Measurements from ENCODE around the gene IL17RC. TPM values are rescaled to one million over a fixed set of nuclear protein-coding genes. Genes with fewer than 3 reads are reported as not detected.
A peak's percentile ranks its signal among the peaks of the same experiment; 100 is the strongest.

Gene IL17RC
- total and polyA plus RNA-seq, 2 of the 8 experiments (the other 6 are each of a cell fraction or from before 2014, with no cell fraction given), result 11.8 to 13.0 TPM

DNA sequence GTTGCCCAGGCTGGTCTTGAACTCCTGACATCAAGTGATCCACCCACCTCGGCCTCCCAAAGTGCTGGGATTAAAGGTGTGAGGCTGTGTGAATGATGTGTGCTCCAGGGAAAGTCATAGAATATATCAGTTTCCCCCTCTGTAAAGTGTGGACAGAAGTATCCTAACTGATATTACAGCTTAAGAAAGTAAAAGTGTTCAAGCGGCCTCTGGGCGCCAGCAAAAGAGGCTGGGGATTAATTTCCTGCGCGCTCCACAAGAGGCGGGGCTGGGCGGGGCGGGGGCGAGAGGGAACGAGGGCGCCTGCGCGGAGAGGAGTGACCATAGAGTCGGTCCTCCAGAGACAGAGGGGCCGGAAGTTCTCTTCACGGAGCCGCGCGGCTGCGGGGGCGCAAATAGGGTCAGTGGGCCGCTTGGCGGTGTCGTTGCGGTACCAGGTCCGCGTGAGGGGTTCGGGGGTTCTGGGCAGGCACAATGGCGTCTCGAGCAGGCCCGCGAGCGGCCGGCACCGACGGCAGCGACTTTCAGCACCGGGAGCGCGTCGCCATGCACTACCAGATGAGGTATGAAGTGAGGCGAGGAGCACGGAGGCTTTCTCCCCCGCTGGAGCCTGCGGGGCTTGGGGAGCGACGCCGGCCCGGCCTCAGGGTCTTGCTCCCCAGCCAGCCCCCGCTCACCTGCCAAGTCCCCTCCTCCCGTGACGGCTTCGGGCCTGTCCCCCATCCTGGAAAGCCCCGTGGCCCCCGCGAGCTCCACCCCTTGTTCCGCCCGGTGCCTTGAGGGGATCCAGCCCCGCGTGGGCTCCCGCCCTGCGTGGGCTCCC lies 26.4 kb upstream of the IL17RC start, which contains the start of gene JAGN1:
TSS of gene JAGN1 (plus strand) at position 362 of the 823 bp plus-strand sequence. CDS start at position 475, 113 bp downstream.
- no peaks in the 10 kb centered on the region for H3K9me3 ChIP-seq (ENCODE audit: insufficient read depth in 2 of 2, low read depth in 1 of 2, low read length in 1 of 2)
- H2AFZ ChIP-seq (ENCODE audit: low read length), result peak within 1 kb of the TSS; percentile 65; the same call in 1 of the 2 replicates
- peak within 1 kb of the TSS; percentile 99 for H3K4ac ChIP-seq (replicated peaks; ENCODE audit: insufficient read length, low read depth, low read length)
- 4% methylated on average over 33 of the region's 62 CpGs; no CpG with 5 or more reads in 1 of the 2 experiments for WGBS, 2 experiments (ENCODE audit: extremely low coverage in 1 of 2, insufficient coverage in 1 of 2, insufficient read length in 1 of 2, insufficient replicate concordance in 2 of 2, low coverage in 1 of 2, low lambda C conversion rate in 2 of 2, missing lambda C conversion rate in 1 of 2)
- peaks cover 0 to 2% (median 0%) of the 10 kb centered on the region in 4 experiments; a peak in 1 of 7 replicates for H3K4me1 ChIP-seq (replicated peaks in 1 of 4; ENCODE audit: control insufficient read depth in 3 of 4, insufficient read depth in 4 of 4, low read length in 3 of 4)
- peak within 1 kb of the TSS; percentile 89 for H3K27ac ChIP-seq (ENCODE audit: low read depth, low read length)
- H3K23me2 ChIP-seq (ENCODE audit: low read depth, low read length), result 0 out of 2 replicates have a peak, but pooled peaks cover 2% of the 10 kb centered on the region
- H3K4me3 ChIP-seq (ENCODE audit: extremely low read depth in 1 of 4, insufficient read depth in 2 of 4, low read depth in 3 of 4, low read length in 4 of 4), result peak within 1 kb of the TSS; percentile 88 to 98 (median 90)
- no peak within 1 kb of the TSS for H2BK120ac ChIP-seq (replicated peaks; ENCODE audit: low read depth, low read length)
- H2BK15ac ChIP-seq (ENCODE audit: low read length), result no peak within 1 kb of the TSS
- peaks cover 8 to 16% (median 13%) of the 10 kb centered on the region in 4 experiments; a peak in 7 of 8 replicates for H3K36me3 ChIP-seq (ENCODE audit: control insufficient read depth in 2 of 4, insufficient read depth in 4 of 4, low read length in 3 of 4)
- no peak within 1 kb of the TSS for H2BK12ac ChIP-seq (ENCODE audit: low read depth, low read length)
- no peaks in the 10 kb centered on the region for H3K27me3 ChIP-seq (replicated peaks in 1 of 4; ENCODE audit: control insufficient read depth in 3 of 4, extremely low read depth in 1 of 4, insufficient read depth in 3 of 4, low read length in 3 of 4)
- no peak within 1 kb of the TSS for H2BK20ac ChIP-seq (ENCODE audit: low read length)
- peak within 1 kb of the TSS; percentile 97 for H3K18ac ChIP-seq (ENCODE audit: extremely low read depth, low read length)
- H3K79me1 ChIP-seq (ENCODE audit: low read depth, low read length), result no peaks in the 10 kb centered on the region
- H3K14ac ChIP-seq (ENCODE audit: insufficient read length), result peak within 1 kb of the TSS; percentile 68
- H4K91ac ChIP-seq (replicated peaks; ENCODE audit: insufficient read length, low read length), result peak within 1 kb of the TSS; percentile 97
- peak within 1 kb of the TSS; percentile 49 to 80 for H3K4me2 ChIP-seq (ENCODE audit: insufficient read depth in 1 of 2, low read depth in 2 of 2, low read length in 2 of 2)
- peaks cover 1 to 4% of the 10 kb centered on the region in 2 experiments for H4K20me1 ChIP-seq (replicated peaks in 1 of 2; ENCODE audit: control insufficient read depth in 1 of 2, insufficient read depth in 2 of 2, low read length in 2 of 2)
- CTCF ChIA-PET (ENCODE audit: partially characterized antibody), result interaction anchor here (0.9 to 3.1 kb wide), 4 partner anchors 10 to 58 kb away, joined by 3 to 9 read pairs (median 4); partner anchors contain the start of genes CIDEC and IL17RE
- peaks cover 0 to 19% of the 10 kb centered on the region in 2 experiments; a peak in 2 of 4 replicates for H3K79me2 ChIP-seq (ENCODE audit: control insufficient read depth in 1 of 2, insufficient read depth in 2 of 2, low read length in 2 of 2)
- peak within 1 kb of the TSS; percentile 98 for H3K56ac ChIP-seq (replicated peaks; ENCODE audit: insufficient read length, low read depth, low read length)
- peak; percentile 64 to 97 for DNase-seq (ENCODE audit: low read depth in 1 of 2, low spot score in 2 of 2)
- H2BK5ac ChIP-seq (ENCODE audit: low read depth, low read length), result peak within 1 kb of the TSS; percentile 96
- no peak within 1 kb of the TSS for H3K23ac ChIP-seq (ENCODE audit: insufficient read length)
- H4K5ac ChIP-seq (ENCODE audit: insufficient read length, low read depth, low read length), result peak within 1 kb of the TSS; percentile 98
- H4K8ac ChIP-seq (ENCODE audit: extremely low read depth, insufficient read depth, low read length), result peak within 1 kb of the TSS; percentile 99
- no peak for FAIRE-seq
- no peak within 1 kb of the TSS for H2AK5ac ChIP-seq (ENCODE audit: low read depth, low read length)
- POLR2A ChIA-PET (ENCODE audit: partially characterized antibody), result interaction anchor here (0.9 to 2.7 kb wide), 13 partner anchors 10 to 74 kb away, joined by 3 to 13 read pairs (median 4); partner anchors contain the start of genes IL17RC, IL17RE and PRRT3
- peak within 1 kb of the TSS; percentile 92 to 98 (median 94) for H3K9ac ChIP-seq (replicated peaks in 1 of 4; ENCODE audit: extremely low read depth in 1 of 4, low read depth in 3 of 4, low read length in 3 of 4)
- TF ChIP-seq HDAC2 (IDR thresholded peaks at IDR 0.05; ENCODE audit: borderline replicate concordance in 1 of 2, low read depth in 2 of 2, low read length in 2 of 2) (peak; percentile 45 to 73; a peak in 2 of 4 replicates), KDM4A (IDR thresholded peaks at IDR 0.05; ENCODE audit: low read depth, low read length, severe bottlenecking) (peak; percentile 70), TAF7 (optimal IDR thresholded peaks at IDR 0.05; ENCODE audit: borderline replicate concordance, low read depth, low read length) (peak; percentile 61), CREB1 (IDR thresholded peaks at IDR 0.05) (peak; percentile 27; the same call in 1 of the 2 replicates), TAF1 (IDR thresholded peaks at IDR 0.05; ENCODE audit: low read depth, low read length) (peak; percentile 92), SIX5 (IDR thresholded peaks at IDR 0.05; ENCODE audit: low read depth, low read length) (no peak), SUZ12 (IDR thresholded peaks at IDR 0.05; ENCODE audit: low read length) (no peak), POLR2AphosphoS5 (IDR thresholded peaks at IDR 0.05; ENCODE audit: low read depth, low read length) (peak; percentile 93), TBP (IDR thresholded peaks at IDR 0.05; ENCODE audit: low read depth, low read length) (peak; percentile 83), POLR2A (IDR thresholded peaks at IDR 0.05; ENCODE audit: control extremely low read depth in 1 of 2, low read depth in 2 of 2, low read length in 2 of 2) (peak; percentile 92 to 95)
- TF ChIP-seq, protein P1, sequence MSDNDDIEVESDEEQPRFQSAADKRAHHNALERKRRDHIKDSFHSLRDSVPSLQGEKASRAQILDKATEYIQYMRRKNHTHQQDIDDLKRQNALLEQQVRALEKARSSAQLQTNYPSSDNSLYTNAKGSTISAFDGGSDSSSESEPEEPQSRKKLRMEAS (IDR thresholded peaks at IDR 0.05), result peak; percentile 73
